Neutrophil (primary cell): ENCODE results near the gene GABRP.
"Not testable (repeated sequence)": the region's sequence is repeated elsewhere in the genome, so short reads cannot be mapped to it uniquely, and the experiment has no call there.

ENCODE experiments used
- H3K27ac ChIP-seq: fragments of 200-600 bp; sonication (generic); 2 replicates; pipeline ENCODE4 v1.5.1; 2016; ENCODE audit warnings: mild to moderate bottlenecking, moderate library complexity
- H3K27me3 ChIP-seq: fragments of 200-600 bp; sonication (generic); 2 replicates; pipeline ENCODE4 v1.6.0; 2016; ENCODE audit warnings: mild to moderate bottlenecking
- H3K36me3 ChIP-seq: fragments of 200-600 bp; sonication (generic); 2 replicates; pipeline ENCODE4 v1.5.1; 2017
- H3K4me1 ChIP-seq, 2 experiments: fragments of 200-600 bp in 1 of 2; sonication (generic) in 1 of 2; 1 replicate in 1 of 2; 2 replicates in 1 of 2; pipeline versions ENCODE4 v1.5.1 to v1.6.1; 2013 to 2016; ENCODE audit warnings: low read depth in 1 of 2, low read length in 1 of 2, mild to moderate bottlenecking in 1 of 2, moderate library complexity in 1 of 2; ENCODE audit not compliant: control insufficient read depth in 1 of 2, insufficient read depth in 1 of 2
- H3K4me3 ChIP-seq, 2 experiments: fragments of 200-600 bp in 1 of 2; sonication (generic) in 1 of 2; 1 replicate in 1 of 2; 2 replicates in 1 of 2; pipeline ENCODE4 v1.5.1; 2013 to 2016; ENCODE audit warnings: low read depth in 1 of 2, low read length in 1 of 2, mild to moderate bottlenecking in 1 of 2, moderate library complexity in 1 of 2
- H3K9me3 ChIP-seq: fragments of 200-600 bp; sonication (generic); 2 replicates; pipeline ENCODE4 v1.5.1; 2016
- TF ChIP-seq, protein P1 (sequence below): fragments of 200-600 bp; sonication (generic); IDR thresholded peaks from 2 replicates; pipeline ENCODE4 v1.5.1; 2016; ENCODE audit warnings: antibody characterized with exemption

GABRP gene

GRCh38 chr5:170818232-170818631 lies 34.7 kb downstream of the GABRP start:
- H3K36me3 ChIP-seq = no peaks in the 10 kb centered on the region
- no peaks in the 10 kb centered on the region for H3K9me3 ChIP-seq
- no peak overlapping the region for H3K27ac ChIP-seq
- H3K27me3 ChIP-seq = peaks cover 3% of the 10 kb centered on the region
- TF ChIP-seq, protein P1, sequence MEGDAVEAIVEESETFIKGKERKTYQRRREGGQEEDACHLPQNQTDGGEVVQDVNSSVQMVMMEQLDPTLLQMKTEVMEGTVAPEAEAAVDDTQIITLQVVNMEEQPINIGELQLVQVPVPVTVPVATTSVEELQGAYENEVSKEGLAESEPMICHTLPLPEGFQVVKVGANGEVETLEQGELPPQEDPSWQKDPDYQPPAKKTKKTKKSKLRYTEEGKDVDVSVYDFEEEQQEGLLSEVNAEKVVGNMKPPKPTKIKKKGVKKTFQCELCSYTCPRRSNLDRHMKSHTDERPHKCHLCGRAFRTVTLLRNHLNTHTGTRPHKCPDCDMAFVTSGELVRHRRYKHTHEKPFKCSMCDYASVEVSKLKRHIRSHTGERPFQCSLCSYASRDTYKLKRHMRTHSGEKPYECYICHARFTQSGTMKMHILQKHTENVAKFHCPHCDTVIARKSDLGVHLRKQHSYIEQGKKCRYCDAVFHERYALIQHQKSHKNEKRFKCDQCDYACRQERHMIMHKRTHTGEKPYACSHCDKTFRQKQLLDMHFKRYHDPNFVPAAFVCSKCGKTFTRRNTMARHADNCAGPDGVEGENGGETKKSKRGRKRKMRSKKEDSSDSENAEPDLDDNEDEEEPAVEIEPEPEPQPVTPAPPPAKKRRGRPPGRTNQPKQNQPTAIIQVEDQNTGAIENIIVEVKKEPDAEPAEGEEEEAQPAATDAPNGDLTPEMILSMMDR = no peak
- no peaks in the 10 kb centered on the region for H3K4me1 ChIP-seq
- no peak overlapping the region for H3K4me3 ChIP-seq

- H3K36me3 ChIP-seq = no peaks in the 10 kb centered on the region
- TF ChIP-seq, protein P1 = no peak
- H3K27me3 ChIP-seq = peaks cover 7% of the 10 kb centered on the region
- H3K4me1 ChIP-seq = no peaks in the 10 kb centered on the region
- no peaks in the 10 kb centered on the region for H3K9me3 ChIP-seq
- no peak overlapping the region for H3K4me3 ChIP-seq
- H3K27ac ChIP-seq = no peak overlapping the region
These were observed 36.3 kb downstream of the GABRP start for GRCh38 chr5:170819824-170820223.

GRCh38 chr5:170821257-170821800 lies 37.8 kb downstream of the GABRP start:
- TF ChIP-seq, protein P1 = no peak

DNA sequence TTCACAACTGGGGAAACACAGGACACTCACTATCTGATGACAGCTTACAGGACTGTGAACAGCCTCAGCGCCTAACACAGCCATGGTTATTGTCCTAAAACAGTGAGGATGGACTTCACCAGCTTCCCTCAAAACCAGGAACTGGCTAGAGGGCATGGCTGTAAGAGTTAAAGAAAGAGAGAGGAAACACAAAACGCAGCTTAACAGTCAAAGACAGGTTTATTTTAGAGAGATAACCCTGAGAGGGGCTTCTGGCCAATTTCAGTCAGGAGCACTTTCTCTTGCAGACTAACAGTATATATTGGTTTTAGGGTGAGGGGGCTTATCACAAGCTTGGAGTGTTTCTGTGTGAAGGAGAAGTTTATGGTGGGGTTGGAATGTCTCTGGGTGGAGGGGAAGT lies 42.6 kb downstream of the GABRP start:
- TF ChIP-seq, protein P1 = no peak
- Histone ChIP-seq H3K4me1 (no peaks in the 10 kb centered on the region), H3K27me3 (peaks cover 7% of the 10 kb centered on the region), H3K27ac (no peak overlapping the region), H3K4me3 (no peak overlapping the region), H3K36me3 (no peaks in the 10 kb centered on the region), H3K9me3 (no peaks in the 10 kb centered on the region)

More at GRCh38 chr5:170821257-170821800, 37.8 kb downstream of the GABRP start:
- Histone ChIP-seq H3K27me3 (peaks cover 7% of the 10 kb centered on the region), H3K9me3 (no peaks in the 10 kb centered on the region), H3K4me1 (no peaks in the 10 kb centered on the region), H3K4me3 (no peak overlapping the region), H3K36me3 (no peaks in the 10 kb centered on the region), H3K27ac (no peak overlapping the region)

- no peaks in the 10 kb centered on the region for H3K4me1 ChIP-seq
- TF ChIP-seq, protein P1 = no peak
- H3K27me3 ChIP-seq = no peaks in the 10 kb centered on the region
- no peaks in the 10 kb centered on the region for H3K36me3 ChIP-seq
- H3K4me3 ChIP-seq = no peak overlapping the region
- no peaks in the 10 kb centered on the region for H3K9me3 ChIP-seq
- H3K27ac ChIP-seq = no peak overlapping the region
These were observed 48.7 kb downstream of the GABRP start for GRCh38 chr5:170832241-170832640.

DNA sequence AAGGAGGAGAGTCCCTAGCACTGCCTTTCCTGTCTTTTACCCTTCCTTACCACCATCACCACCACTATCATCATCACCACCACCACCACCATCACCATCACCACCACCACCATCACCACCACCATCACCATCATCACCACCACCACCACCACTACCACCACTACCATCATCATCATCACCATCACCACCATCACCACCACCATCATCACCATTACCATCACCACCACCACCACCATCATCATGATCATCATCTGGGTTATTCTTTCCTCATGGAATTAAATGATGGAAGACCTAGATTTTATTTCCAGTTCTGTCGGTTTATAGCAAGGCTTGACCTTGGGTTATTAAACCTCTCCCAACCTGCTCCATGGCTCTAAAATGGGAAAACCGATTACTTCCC lies 50.5 kb downstream of the GABRP start:
- not testable (repeated sequence) for H3K27ac ChIP-seq, H3K4me1 ChIP-seq, H3K36me3 ChIP-seq, H3K27me3 ChIP-seq, H3K9me3 ChIP-seq, H3K4me3 ChIP-seq
